ENCODE measurements around the gene CRISPLD2. TPM values are rescaled to one million over a fixed set of nuclear protein-coding genes. Genes with fewer than 3 reads are reported as not detected.

Gene CRISPLD2
- total RNA-seq, 2 experiments from 2014 or later, result 2.0 to 2.6 TPM

- Histone ChIP-seq H3K9me3 (ENCODE audit: control insufficient read depth in 1 of 2, insufficient read depth in 1 of 2, low read length in 2 of 2) (peaks cover 0 to 4% of the 10 kb centered on the region in 2 experiments), H3K27me3 (ENCODE audit: control insufficient read depth in 1 of 2, insufficient read depth in 2 of 2, low read length in 2 of 2) (peaks cover 0 to 2% of the 10 kb centered on the region in 2 experiments), H3K4me3 (ENCODE audit: low read length) (no peak overlapping the region), H3K4me1 (ENCODE audit: insufficient read depth, low read length) (peaks cover 26% of the 10 kb centered on the region), H3K36me3 (ENCODE audit: insufficient read depth, low read length) (no peaks in the 10 kb centered on the region), H3K27ac (ENCODE audit: low read depth in 1 of 2, low read length in 2 of 2) (no peak overlapping the region)
- TF ChIP-seq CTCF (IDR thresholded peaks at IDR 0.05), result no peak
- Mint-ChIP-seq H3K4me3 (no peak overlapping the region), H3K4me1 (ENCODE audit: low read depth) (peaks cover 15% of the 10 kb centered on the region), H3K27me3 (peaks cover 7% of the 10 kb centered on the region), H3K9me3 (no peaks in the 10 kb centered on the region), H3K27ac (no peak overlapping the region), H3K36me3 (ENCODE audit: low read depth) (no peaks in the 10 kb centered on the region)
- intact Hi-C loops (cut with DNase I, micrococcal nuclease), result no loop called here
- ATAC-seq (ENCODE audit: poor library complexity) (no peak), DNase-seq (no peak)
- ChIA-PET POLR2A (no interaction called here), CTCF (no interaction called here)
Observed at GRCh38 chr16:84817206-84817605, 2.6 kb upstream of the CRISPLD2 start.

- no peak for TF ChIP-seq CTCF (IDR thresholded peaks at IDR 0.05)
- ChIA-PET CTCF (no interaction called here), POLR2A (no interaction called here)
- Histone ChIP-seq H3K4me1 (ENCODE audit: insufficient read depth, low read length) (peaks cover 26% of the 10 kb centered on the region), H3K27me3 (ENCODE audit: control insufficient read depth in 1 of 2, insufficient read depth in 2 of 2, low read length in 2 of 2) (peaks cover 0 to 6% of the 10 kb centered on the region in 2 experiments), H3K36me3 (ENCODE audit: insufficient read depth, low read length) (no peaks in the 10 kb centered on the region), H3K9me3 (ENCODE audit: control insufficient read depth in 1 of 2, insufficient read depth in 1 of 2, low read length in 2 of 2) (peaks cover 0 to 4% of the 10 kb centered on the region in 2 experiments), H3K4me3 (ENCODE audit: low read length) (no peak overlapping the region), H3K27ac (ENCODE audit: low read depth in 1 of 2, low read length in 2 of 2) (no peak overlapping the region)
- Mint-ChIP-seq H3K27ac (no peak overlapping the region), H3K4me1 (ENCODE audit: low read depth) (peaks cover 15% of the 10 kb centered on the region), H3K4me3 (no peak overlapping the region), H3K27me3 (peaks cover 11% of the 10 kb centered on the region), H3K9me3 (no peaks in the 10 kb centered on the region), H3K36me3 (ENCODE audit: low read depth) (no peaks in the 10 kb centered on the region)
- DNase-seq, result no peak
- intact Hi-C loops (cut with DNase I, micrococcal nuclease), result no loop called here
- no peak for ATAC-seq (ENCODE audit: poor library complexity)
Observed at GRCh38 chr16:84817613-84818012, 2.2 kb upstream of the CRISPLD2 start.

- Histone ChIP-seq H3K9me3 (ENCODE audit: control insufficient read depth in 1 of 2, insufficient read depth in 1 of 2, low read length in 2 of 2) (peaks cover 0 to 4% of the 10 kb centered on the region in 2 experiments), H3K4me3 (ENCODE audit: low read length) (no peak overlapping the region), H3K27me3 (ENCODE audit: control insufficient read depth in 1 of 2, insufficient read depth in 2 of 2, low read length in 2 of 2) (peaks cover 0 to 6% of the 10 kb centered on the region in 2 experiments), H3K36me3 (ENCODE audit: insufficient read depth, low read length) (no peaks in the 10 kb centered on the region), H3K27ac (ENCODE audit: low read depth in 1 of 2, low read length in 2 of 2) (no peak overlapping the region), H3K4me1 (ENCODE audit: insufficient read depth, low read length) (peaks cover 26% of the 10 kb centered on the region)
- TF ChIP-seq CTCF (IDR thresholded peaks at IDR 0.05), result no peak
- DNase-seq (no peak), ATAC-seq (ENCODE audit: poor library complexity) (no peak)
- Mint-ChIP-seq H3K4me3 (no peak overlapping the region), H3K4me1 (ENCODE audit: low read depth) (peaks cover 11% of the 10 kb centered on the region), H3K27ac (no peak overlapping the region), H3K9me3 (no peaks in the 10 kb centered on the region), H3K36me3 (ENCODE audit: low read depth) (no peaks in the 10 kb centered on the region), H3K27me3 (peaks cover 15% of the 10 kb centered on the region)
- intact Hi-C loops (cut with DNase I, micrococcal nuclease), result no loop called here
- CTCF ChIA-PET, result no interaction called here
- POLR2A ChIA-PET, result no interaction called here
Observed at GRCh38 chr16:84818133-84818532, 1.7 kb upstream of the CRISPLD2 start.
